Stimulated activated CD4-positive, alpha-beta T cell treated with anti-CD3 and anti-CD28 coated beads, TNF-alpha, amount 100 ng/mL, for 4 hours (primary cell): ENCODE results near the gene RANBP3.
"Not testable (repeated sequence)": the region's sequence is repeated elsewhere in the genome, so short reads cannot be mapped to it uniquely, and the experiment has no call there.

Experiments
- DNase-seq, 3 experiments: peaks; one replicate each; pipeline ENCODE4 v3.0.0-alpha.2; 2020; ENCODE audit warnings: low read depth in 3 of 3

Gene RANBP3

DNA sequence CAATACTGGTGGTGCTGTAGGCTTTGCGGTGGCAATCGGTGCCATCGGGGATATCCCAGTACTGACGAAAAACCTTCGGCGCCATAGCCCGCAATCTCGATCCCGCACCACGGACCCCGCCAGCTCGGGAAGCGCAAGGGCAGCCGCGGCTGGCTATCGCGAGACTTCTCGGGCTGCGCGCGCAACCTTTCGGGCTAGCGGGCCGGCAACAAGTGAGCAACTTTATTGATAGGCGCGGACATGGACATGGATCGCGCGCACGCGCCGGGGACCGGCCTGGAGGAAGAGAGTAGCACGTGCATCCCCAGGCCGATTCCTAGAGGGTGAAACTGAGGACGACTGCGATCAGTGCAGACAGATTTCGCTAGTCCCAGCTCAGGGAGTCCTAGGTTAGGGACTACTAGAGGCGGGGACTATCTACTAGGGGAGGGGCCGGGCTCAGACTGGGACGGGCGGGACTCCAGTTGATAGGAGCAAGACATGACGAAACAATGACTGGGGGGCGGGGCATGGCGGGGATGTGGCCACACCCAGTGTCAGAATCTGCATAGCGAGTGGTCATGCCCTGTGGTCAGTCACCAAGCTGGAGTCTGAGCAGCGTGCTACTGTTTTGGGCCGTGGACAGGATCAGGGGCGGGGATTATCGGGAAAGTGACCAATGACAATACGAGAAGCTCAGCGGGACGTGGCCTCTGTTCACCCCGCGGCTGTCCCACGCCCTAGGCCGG, 74.2 kb downstream of the RANBP3 start, which contains the start of gene NDUFA11:
NDUFA11 (minus strand) TSS at position 167 of the 728 bp plus-strand sequence; CDS start at position 85, 82 bp downstream.
- peak; percentile 94 to 98 (median 96) for DNase-seq

DNA sequence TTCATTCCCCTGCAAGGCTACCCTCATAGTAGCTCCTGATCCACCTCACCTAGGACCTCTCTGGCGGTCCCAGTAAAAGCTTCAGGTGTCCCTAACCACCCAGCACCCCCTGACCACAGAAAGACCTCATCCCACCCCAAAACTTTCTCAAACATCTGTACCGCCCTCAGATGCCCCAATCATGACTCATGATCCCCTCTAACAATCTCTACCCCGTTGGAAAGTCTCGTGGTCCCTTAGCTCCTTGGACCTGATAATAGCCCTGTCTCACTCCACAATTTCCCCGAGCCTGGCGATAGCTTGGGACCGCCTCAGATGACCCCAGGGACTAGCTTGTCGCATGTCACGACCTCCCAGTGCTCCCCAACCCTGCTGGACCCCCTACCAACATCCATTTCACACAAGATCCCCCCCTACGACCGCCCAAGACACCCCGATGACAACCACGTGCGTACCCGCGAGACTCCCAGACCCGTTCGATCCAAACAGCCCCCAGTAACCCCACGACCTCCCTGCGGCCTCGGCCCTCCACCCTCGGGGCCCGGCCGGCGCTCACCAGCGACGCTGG, 74.8 kb downstream of the RANBP3 start:
- peak in 1 of 3 experiments; percentile 23 for DNase-seq

DNA sequence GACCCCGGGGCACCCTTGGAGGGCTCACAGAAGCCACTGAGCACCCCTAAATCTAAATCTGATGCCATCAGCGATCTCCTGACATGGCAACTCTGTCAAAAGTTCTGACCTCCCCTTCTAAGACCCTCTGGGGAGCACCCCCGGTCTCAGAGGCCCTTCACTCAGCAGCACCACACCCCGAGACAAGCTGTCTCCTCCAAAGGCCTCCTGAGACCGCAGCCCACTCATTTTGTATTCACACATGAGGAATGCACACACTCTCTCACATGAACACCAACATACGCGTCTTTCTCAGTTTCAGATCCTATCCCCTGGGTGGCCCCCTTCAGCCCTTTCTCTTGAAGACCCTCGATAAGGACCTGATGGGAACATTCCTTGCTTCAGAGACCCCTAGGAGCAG, 77.0 kb downstream of the RANBP3 start:
- DNase-seq, result no peak

DNA sequence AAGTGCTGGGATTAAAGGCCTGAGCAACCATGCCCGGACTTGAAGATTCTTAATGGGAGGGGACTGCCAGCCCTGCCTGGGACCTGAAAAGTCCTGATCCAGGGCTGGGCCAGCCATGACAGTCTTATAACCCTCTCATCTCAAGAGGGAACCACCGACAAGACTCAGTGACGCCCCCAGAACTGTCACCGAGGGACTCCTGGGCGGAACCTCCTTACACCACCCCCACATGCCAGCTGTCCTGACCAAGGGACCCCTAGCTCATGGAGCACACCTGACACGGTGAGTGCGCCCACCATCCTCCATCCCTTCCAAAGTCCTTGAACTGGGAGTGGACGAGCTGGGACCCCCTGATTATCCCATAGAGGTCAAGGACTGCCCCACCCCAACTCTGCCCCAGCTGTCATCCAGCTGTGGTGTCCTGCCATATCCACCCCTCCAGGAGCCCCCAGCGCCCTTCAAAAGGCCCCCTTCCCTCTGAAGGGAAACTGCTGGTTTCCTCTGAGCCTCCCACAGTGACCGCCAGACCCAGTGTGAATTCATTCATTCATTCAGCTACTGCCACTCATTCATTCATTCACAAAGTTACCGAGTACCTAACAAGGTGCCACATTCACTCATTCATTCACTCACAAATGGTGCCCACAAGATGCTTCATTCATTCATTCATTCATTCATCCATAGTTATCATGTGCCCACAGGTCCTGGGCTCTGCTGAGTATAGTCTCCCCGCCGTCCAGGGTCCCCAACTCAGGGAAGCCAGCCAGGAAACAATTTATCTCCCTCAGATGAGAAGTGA, 78.0 kb downstream of the RANBP3 start:
- DNase-seq, result no peak

DNA sequence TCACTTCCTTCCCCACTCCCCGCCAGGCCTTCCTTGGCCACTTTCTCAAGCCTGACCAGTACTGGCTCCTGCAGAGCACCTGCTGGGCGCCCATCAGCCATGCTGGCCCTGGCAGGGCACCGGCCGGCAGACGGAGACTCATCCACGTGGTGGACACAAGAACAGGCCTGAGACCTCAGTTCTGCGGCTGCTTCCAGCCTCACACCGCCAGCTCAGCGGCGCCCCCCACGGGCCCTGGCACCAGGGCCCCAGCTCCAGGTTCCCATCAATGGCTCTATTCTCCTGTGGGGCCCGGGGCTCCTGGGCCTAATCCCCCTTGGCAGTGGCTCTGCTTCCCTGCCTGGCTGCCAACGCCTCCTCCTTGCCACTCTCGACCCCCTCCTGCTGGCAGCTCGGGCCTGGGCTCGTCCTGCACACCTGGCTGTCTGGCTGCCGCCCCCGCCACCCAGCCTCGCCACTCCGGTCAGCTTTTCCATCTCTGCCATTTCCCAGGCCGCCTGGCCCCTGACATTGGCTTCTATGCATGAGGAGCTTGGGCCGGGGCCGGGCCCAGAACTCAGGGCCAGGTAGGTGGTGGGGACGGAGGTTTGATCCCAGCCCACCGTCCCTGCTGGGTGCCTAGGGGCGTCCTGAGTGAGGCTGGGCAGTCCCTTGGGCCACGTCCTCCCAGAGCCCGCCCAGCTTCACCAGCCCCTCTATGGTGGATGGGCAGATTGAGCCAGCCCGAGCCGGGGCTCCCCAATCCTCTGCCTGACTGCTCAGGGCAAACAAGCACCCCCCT, 80.6 kb downstream of the RANBP3 start:
- no peak for DNase-seq

DNA sequence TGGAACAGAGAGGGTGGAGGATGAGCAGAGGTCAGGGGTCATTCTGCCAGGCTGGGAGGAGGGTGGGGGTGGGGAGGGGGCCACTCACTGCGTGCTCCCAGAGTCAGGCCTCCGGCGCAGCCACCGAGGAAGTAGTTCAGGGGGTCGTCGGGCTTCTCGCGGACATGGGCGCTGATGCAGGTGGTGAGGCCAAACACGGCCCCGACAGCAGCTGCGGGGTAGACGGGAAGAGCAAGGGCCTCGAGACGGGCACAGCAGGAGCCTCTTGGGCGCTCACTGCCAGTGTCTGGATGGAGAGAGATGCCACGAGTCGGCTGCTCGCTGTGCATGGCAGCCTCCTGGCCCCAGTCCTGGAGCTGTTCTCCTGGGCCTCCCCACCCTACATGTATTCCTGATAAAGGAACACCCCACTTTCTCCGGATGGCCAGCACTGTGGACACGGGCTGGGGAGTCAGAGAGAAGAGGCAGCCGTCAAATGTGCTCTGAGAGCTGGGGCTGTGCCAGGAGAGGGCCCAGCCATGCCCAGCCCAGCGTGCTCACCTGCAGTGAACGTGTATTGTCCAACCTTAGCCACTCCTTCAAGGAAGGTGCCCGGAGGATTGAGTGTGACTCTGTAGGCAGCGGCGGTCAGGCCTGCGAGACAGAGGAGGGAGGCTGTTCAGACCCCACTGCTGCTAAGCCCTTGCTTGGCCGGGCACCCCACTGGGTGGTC, 81.4 kb downstream of the RANBP3 start:
- DNase-seq, result no peak

DNA sequence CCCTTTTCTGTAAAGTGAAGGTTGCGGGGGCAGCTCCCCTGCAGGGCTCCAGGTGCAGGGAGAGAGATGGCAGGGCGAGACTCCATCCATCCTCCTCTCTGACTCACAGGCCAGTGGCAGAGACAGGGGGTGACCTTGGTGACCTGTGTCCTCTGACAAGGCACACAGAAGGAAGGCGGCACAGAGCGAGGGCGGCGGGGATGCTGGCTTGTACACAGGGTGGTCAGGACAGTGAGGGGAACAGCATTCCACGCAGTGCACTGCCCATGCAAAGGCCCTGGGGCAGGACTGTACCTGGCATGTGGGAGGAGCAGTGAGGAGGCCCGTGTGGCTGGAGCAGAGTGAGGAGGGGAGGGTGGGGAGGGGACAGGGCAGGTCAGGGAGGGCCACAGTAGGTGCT, 82.0 kb downstream of the RANBP3 start:
- DNase-seq, result no peak

DNA sequence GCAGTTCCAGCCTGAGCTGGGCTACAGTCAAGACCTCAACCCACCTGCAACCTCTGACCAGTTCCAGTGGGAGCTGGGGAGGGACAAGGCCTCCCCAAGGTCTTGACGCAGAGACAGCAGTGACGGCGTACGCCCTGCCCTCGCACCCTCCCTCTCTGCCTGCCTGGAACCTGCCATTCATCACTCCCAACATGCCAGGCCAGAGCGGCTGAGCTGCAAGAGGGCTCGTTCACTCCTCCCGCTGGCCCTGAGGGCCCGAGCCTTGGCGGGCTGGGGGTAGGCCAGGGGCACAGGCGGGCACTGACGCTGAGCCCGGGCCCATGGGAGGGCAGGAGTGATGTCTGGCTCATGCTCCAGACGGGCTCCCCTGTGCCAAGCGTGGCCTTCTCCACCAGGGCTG, 82.5 kb downstream of the RANBP3 start:
- no peak for DNase-seq

DNA sequence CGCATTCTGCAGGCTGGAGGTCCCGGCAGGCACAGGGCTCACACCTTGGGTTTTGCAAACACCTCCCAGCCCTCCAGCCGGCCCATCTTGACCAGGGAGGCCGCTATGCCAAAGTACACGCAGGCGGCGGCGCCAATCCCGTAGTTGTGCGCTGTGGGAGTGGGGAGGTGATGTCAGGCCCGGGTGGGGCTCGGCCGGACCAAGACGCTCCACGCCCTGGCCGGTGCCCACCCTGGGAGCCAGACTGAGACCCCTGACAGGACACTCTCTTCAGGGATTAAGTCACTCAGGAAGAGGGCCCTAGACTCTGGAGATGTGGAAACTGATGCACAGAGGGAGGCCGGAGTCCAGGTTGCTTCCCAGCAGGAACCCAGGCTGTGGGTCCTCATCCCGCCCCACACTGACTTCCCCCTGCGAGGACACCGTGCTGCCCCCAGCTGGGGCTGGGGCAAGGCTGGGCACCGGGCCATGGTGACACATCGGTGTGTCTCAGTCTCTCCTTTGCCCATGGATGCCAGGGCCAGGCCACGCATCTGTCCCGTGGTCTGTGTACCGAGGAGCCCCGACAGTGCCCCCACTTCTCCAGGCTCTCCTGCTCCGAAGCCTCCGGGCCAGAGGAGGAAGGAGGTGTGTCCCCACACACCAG, 83.1 kb downstream of the RANBP3 start:
- no peak for DNase-seq

DNA sequence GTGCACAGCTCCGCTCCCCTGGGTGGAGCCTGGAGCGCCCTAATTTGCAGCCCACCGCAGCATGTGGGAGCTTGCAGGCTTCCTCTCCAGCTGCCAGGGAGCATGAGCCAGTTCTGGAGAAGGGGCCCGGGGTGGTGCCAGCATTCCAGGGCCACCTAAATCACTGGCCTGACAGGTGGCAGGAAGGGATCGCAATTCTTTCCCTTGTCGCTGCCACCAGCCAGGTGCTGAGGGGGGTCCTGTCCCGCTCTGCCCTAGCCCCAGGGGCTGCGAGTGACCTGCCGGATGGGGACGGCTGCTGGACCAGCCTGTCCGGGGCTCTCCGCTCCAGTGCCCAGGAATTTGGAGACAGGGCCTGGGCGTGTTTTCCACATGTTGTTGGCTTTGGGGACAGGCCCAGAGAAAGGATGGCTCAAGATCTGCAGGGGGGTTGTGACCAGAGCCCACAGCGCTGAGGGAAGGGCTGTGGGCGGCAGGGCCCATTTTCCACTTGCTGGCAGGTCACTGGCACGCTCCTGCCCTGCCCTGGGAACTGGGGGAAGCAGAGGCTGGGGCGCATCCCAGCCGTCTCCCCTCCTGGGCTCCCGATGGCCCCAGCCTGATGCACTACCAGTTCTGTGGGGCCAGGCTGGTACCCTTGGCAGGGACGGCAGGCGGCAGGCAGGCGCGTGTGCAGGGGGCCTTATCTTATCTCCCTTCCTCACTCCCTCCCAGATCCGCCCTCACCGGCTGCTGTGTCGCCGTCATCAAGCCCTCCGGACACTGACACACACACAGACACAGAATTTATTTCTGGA, 83.8 kb downstream of the RANBP3 start:
- DNase-seq, result no peak

DNA sequence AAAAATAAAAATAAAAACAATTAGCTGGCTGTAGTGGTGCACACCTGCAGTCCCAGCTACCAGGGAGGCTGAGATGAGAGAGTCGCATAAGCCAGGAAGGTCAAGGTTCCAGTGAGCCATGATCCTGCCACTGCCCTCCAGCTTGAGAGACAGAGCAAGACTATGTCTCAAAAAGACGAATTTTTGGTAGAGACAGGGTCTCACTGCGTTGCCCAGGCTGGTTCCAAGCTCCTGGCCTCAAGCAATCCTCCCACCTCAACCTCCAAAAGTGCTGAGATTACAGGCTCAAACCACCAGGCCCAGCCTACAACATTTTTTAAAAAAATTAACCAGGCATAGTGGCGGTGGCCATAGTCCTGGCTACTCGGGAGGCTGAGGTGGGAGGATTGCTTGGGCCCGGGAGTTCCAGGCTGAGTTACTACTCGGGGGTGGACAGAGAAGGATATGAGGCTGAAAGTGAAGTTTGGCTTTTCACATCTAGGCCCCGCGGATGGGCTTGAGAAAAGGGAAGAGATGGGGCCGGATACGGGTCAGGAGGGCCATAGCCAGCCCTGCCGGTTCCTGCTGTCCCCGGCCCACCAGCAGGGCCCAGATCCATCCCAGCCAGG, 84.5 kb downstream of the RANBP3 start:
- DNase-seq, result no peak

DNA sequence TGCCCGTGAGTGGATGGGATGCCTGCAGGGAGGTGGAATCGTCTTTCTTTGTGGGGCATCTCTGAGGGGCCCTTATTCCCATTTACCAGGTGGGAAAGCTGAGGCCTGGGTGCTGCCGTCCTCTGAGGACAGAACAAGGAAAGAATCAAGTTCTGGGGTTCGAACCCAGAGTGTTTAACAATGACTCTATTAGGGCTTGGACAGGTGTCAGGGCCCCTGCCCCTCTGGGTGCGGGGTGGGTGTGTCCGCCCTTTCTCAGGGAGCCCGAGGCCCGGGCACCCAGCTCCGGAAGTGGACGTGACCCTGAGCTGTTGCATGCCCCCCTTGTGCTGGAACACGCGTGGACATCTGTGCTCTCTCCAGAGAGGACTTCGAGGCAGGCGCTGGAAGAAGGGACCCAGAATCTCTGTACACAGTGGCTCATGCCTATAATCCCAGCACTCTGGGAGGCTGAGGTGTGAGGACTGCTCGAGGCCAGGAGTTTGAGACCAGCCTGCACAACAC, 85.1 kb downstream of the RANBP3 start:
- no peak for DNase-seq

DNA sequence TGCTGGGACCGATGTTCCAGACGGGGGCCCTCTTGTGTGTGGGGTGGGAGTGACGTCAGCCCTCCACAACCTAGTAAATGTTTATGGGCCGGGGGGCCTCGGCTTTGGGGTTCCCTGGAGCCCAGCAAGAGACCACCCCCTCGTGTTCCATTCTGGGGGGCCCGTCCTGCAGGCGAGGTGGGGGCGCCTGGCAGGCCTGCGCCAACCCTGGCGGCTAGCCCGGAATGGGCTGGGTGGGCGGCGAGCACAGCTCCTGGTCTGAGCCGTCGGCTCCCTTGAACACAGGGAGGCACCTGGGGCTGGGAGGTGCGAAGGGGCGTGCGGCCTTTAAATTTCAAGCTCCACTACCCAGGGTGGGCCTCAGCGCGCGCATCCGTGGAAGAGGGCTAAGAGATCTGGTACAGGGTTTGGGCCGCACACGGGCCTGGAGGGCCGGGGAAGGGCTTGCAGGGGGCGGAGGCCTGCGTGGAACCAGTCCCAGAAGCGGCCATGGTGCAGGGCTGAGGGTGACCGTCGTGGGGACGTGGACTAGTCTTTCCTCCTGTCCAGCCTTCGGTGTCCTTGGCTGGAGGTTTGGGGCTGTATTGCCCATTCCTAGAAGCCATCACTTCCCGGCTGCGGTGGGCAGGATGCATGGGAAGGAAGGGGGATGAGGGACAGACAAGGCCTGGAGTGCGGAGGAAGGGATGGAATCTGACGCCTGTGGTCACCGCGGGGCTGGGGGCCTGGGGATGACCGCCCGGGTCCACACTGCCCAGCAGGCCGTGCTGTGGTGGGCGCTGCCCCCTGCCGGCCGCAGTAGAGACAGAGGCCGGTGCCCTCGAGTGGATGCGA, 85.8 kb downstream of the RANBP3 start:
- no peak for DNase-seq

DNA sequence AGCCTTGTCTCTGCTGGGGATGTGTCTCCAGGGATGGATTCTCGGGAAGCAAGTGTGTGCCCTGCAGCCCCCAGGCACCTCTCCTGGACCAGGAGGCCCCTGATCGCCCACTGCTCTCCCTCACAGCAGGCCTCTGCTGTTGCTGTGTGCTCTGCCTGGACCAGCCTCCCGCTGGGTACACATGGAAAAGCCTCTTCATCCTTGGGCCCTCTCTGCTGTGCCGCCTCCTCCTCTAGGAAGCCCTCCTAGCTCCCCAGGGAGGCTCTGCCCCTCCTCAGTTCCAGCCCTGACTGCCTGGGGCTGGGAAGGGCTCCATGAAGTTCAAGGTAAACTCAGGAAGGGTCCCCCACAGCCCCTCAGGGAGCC, 86.4 kb downstream of the RANBP3 start:
- no peak for DNase-seq

DNA sequence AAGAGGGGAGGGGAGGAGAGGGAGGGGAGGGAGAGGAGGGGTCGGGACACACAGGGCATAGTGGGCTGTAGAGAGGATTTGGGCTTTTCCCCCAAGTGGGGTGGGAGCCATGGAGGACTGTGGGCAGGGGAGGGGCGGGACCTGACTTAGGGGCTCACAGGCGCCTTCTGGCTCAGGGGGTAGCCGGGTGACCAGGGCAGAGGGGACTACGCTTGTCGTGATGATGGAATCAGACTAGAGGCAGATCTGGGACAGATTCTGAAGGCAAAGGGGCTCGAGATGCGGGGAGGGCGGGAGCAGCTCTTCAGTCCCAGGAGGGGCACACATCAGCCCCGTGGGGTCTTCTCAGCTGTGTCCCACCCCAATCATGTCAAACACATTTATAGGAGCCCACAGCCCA, 87.8 kb downstream of the RANBP3 start:
- no peak for DNase-seq

DNA sequence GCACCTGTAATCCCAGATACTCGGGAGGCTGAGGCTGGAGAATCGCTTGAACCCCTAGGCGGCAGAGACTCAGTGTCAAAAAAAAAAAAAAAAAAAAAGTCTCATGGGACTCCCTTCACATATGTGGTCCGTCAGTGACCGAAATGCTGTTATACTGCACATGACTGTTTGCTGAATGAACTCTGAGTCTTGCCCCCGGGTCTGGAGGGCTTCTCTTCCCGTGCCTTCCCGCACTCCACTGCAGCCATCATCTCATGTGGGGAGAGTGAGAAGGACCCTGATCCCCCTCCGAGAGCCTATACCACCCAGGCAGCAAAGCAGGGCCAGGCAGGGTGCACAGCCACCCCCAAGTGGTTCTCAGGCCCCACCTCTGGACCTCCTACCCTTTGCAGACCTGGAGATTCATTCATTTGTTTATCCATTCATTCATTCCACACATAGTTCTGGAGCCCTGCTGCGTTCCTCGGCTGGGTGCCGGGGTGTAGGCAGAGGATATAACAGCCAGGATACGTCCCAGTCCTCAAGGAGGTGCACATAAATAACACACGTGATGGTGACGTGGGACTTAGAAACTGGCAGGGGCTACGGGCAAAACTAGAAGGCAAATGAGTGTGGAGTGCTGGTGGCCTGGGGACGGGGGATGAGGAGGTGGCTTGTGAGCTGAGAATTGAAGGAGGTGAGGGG, 88.5 kb downstream of the RANBP3 start:
- DNase-seq, result no peak

DNA sequence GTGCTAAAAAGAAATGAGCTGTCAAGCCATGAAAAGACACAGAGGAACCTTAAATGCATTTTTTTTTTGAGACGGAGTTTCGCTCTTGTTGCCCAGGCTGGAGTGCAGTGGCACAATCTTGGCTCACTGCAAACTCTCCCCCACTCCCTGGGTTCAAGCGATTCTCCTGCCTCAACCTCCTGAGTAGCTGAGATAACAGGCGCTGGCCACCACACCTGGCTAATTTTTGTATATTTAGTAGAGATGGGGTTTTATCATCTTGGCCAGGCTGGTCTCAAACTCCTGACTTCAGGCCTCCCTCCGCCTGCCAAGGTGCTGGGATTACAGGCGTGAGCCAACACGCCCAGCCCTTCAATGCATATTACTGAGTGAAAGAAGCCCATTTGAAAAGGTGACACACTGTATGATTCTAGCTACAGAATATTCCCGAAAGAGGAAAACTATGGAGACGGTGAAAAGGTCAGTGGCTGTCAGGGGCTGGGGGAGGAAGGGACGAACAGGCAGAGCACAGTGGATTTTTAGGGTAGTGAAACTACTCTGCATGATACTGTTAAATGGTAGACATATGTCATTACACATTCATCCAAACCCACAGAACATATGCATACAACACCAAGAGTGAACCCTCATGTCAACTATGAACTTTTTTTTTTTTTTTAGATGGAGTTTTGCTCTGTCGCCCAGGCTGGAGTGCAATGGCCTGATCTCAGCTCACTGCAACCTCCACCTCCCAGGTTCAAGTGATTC, 93.7 kb downstream of the RANBP3 start:
- DNase-seq, result not testable (repeated sequence)
